ENCODE measurements around the gene RFT1.
"Not testable (repeated sequence)": the region's sequence is repeated elsewhere in the genome, so short reads cannot be mapped to it uniquely, and the experiment has no call there.

The RFT1 gene

DNA sequence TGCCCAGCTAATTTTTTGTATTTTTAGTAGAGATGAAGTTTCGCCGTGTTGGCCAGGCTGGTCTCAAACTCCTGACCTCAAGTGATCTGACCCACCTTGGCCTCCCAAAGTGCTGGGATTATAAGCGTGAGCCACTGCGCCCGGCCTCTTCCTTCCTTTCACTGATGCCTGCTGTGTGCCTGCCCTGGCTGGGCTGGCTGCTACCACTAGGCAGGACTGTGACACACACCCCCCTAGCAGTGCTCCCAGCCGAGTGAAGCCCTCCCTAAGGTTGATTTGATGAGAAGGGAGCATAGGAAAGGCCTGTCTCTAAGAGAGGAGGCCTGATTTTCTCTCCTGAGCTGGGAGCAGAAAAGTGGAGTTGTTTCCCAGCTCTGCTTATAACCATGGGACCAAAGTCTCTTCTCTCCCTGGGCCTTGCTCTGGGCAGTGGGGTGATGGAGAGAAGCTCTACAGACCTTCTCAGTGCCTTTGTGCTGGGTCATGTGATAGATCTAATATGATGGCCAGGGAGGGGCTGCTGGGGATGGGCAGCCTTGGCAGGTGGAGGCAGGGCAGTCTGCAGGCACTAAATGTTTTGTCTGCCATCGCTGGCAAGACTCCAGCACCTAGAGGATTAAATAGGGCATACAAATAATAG is 64.3 kb downstream of the RFT1 start:
- Mint-ChIP-seq H3K9me3 (no peaks in the 10 kb centered on the region), H3K27ac (no peak overlapping the region), H3K4me1 (no peaks in the 10 kb centered on the region), H3K4me3 (no peak overlapping the region), H3K27me3 (peaks cover 20% of the 10 kb centered on the region), H3K36me3 (no peaks in the 10 kb centered on the region)
- ATAC-seq: no peak

DNA sequence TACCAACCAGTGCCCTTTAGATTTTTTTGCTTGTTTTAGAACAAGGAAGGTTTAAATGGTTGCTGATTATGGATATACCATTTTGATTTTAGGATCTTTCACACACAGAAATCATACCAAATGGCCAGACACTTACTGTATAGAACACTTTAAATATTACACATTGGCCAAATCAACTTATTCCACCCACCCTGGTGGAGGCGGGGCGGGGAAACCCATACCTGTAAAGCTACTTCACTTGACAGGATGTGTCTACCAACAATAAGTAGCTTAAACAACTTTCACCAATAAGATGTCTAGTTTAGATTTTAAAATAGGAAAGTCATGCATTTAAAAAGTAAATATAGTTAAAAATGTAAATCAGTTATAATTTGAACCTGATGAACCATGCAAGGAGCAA is 67.3 kb downstream of the RFT1 start:
- Mint-ChIP-seq H3K9me3 (no peaks in the 10 kb centered on the region), H3K4me3 (no peak overlapping the region), H3K27me3 (peaks cover 20% of the 10 kb centered on the region), H3K27ac (no peak overlapping the region), H3K4me1 (no peaks in the 10 kb centered on the region), H3K36me3 (no peaks in the 10 kb centered on the region)
- no peak for ATAC-seq

DNA sequence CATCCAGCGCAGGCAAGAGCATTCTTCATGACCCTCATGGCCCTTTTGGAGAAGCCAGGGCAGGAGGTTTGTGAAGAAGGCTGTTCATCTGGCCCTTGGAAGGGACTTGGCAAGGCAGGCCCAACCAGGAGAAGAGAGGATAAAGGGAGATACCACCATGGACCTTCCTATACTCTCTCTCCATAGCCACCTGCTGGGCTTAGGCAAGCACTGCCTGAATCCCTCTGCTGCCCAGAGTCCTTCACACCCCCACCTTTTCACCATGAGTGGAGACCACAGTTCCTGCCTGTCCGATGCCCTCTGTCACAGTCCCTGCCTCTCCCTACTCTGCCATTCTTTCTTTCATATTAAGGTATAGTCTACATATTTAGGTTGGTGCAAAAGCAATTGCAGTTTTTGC is 73.8 kb downstream of the RFT1 start:
- no peaks in the 10 kb centered on the region for H3K36me3 Mint-ChIP-seq
- H3K27me3 Mint-ChIP-seq: no peaks in the 10 kb centered on the region
- no peaks in the 10 kb centered on the region for H3K9me3 Mint-ChIP-seq
- H3K4me3 Mint-ChIP-seq: no peak overlapping the region
- ATAC-seq: no peak
- no peaks in the 10 kb centered on the region for H3K4me1 Mint-ChIP-seq
- H3K27ac Mint-ChIP-seq: no peak overlapping the region

DNA sequence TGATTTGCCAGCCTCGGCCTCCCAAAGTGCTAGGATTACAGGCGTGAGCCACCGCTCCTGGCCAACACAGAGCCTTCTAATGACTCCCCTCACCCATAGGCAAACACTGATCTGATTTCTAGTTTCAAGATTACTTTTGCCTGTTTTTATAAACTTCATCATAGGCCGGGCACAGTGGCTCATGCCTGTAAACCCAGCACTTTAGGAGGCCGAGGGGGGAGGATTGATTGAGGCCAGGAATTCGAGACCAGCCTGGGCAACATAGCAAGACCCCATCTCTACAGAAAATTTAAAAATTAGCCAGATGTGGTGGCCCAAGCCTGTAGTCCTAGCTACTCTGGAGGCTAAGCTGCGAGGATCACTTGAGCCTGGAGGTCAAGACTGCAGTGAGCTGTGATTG is 76.0 kb downstream of the RFT1 start:
- not testable (repeated sequence) for H3K9me3 Mint-ChIP-seq, H3K4me1 Mint-ChIP-seq, H3K27ac Mint-ChIP-seq, H3K4me3 Mint-ChIP-seq, H3K36me3 Mint-ChIP-seq, ATAC-seq, H3K27me3 Mint-ChIP-seq

DNA sequence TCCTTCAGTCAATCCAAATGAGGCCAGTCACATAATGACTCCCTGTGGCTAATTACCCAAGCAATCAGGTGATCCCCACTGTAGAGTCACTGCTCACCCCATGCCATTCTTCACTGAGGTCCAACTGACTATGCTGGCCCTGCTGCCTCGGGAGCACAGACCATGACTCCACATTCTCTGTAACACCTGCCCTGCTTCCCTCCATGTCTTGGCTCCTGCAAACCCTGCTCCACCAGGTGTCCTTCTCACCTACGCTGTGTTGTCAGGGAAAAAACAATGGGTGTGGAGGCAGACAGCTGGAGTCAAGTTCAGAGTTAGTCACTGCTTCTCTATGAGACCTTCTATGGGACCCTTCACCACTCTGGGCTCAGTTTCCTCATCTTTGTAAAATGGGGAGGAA is 78.3 kb downstream of the RFT1 start:
- H3K4me1 Mint-ChIP-seq: peaks cover 7% of the 10 kb centered on the region
- ATAC-seq: no peak
- H3K36me3 Mint-ChIP-seq: no peaks in the 10 kb centered on the region
- H3K4me3 Mint-ChIP-seq: no peak overlapping the region
- no peaks in the 10 kb centered on the region for H3K27me3 Mint-ChIP-seq
- no peaks in the 10 kb centered on the region for H3K9me3 Mint-ChIP-seq
- H3K27ac Mint-ChIP-seq: no peak overlapping the region

DNA sequence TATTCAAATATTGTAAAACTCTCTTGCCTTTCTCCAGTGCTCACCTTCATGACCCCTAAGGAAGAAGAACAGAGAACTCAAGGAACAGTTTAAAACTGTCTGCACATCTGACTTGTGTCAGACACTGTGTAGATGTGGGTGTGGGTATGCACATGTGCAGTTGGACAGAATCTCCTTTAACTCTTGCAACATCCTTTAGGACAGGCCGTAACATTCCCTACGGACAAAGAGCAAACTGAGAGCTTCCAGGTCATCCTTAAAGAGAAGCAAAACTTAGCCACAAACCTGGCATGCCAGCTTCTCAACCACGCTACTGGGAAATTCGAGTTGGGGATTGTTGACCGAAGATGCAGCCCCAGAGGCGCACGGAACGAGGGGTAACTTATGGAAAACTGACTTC is 80.2 kb downstream of the RFT1 start:
- Mint-ChIP-seq H3K4me1 (peaks cover 10% of the 10 kb centered on the region), H3K27me3 (no peaks in the 10 kb centered on the region), H3K27ac (no peak overlapping the region), H3K4me3 (no peak overlapping the region), H3K36me3 (no peaks in the 10 kb centered on the region), H3K9me3 (no peaks in the 10 kb centered on the region)
- ATAC-seq: no peak

DNA sequence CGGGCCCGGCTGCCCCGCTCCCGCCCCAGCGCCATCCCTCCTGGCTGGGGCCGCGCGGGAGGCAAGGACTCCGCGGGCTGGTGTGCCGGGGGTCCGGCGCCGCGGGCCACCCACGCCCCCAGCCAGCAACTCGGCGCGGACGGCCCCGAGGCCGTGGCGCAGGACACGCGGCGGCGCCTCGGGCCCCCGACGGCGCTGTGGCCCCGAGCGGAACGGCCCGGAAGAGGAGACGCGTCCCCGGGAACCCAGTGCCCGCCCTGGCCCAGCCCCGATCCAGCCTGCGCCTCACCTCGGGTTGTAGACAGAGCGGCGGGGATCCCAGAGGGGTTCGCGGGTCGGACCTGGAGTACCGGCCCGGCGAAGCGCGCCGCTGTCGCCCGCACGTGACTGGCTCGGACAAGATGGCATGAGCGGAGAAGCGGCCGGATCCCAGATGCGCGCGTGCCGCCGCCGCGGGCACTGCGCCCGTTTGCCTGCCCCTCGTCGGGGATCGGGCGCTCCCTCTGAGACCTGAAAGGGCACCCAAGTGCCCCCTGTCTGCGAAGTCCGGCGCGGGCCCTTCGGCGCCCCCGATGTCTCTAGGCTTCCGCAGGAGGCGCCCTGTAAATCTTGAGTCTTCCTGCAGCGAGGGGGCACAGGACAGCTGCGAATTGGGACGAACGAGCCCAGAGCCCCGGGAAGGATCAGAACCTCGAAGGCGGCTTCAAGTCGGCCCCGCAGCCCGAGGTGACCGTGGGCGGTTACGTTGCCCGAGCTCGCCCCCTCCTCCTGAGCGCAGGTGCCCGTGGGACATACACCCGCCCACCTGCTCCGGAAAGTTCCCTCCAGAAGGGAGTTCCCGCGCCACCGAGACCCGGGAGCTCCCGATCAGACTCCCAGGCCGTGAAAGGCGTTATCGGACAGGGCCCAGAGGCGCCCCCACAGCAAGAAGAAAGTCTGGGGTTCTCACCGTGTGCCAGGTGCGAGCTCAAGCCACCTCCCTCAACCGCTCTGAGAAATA is 83.8 kb downstream of the RFT1 start:
- Mint-ChIP-seq H3K27ac (peak overlapping the region; percentile 92), H3K4me3 (peak overlapping the region; percentile 93), H3K9me3 (no peaks in the 10 kb centered on the region), H3K4me1 (peaks cover 35% of the 10 kb centered on the region), H3K36me3 (no peaks in the 10 kb centered on the region), H3K27me3 (no peaks in the 10 kb centered on the region)
- ATAC-seq: peak; percentile 73

DNA sequence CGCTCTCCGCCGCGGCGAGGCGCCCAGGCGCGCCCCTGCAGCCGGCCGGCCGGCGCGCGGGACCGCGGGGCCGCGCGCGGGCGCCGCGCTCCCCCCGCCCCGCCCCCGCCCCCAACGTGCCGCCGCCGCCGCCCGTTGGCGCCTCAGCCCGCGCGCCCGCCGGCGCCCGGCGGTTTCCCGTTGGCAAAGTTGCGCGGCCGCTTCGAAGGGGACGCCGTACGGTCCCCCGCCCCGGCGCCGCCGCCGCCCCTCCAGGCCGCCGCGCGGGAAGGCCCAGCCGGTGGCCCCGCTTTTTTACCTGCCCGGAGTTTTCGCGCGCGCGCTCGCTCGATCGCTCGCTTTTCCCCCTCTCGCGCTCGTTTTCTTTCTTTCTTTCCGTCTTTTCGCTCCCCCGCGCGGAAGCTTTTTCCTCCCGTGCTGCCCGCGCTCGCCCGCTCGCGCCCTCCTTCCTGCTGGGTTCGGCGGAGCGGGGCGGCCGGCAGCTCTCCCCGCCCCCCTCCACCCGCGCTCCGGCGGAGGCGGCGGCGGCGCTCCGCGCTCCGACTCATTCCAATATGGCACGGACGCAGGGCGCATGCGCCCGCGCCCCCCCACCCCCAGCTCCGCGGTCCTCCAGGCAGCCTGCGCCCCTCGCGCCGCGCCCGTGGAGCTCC is 84.6 kb downstream of the RFT1 start, which contains the start of gene SFMBT1:
TSS of gene SFMBT1 (minus strand) at position 556 of the 653 bp plus-strand sequence. CDS start 76,945 bp downstream, outside the sequence.
- Mint-ChIP-seq H3K9me3 (no peaks in the 10 kb centered on the region), H3K36me3 (no peaks in the 10 kb centered on the region), H3K4me3 (peak within 1 kb of the TSS; percentile 97), H3K4me1 (peaks cover 36% of the 10 kb centered on the region), H3K27me3 (no peaks in the 10 kb centered on the region), H3K27ac (peak within 1 kb of the TSS; percentile 95)
- ATAC-seq: peak; percentile 77

DNA sequence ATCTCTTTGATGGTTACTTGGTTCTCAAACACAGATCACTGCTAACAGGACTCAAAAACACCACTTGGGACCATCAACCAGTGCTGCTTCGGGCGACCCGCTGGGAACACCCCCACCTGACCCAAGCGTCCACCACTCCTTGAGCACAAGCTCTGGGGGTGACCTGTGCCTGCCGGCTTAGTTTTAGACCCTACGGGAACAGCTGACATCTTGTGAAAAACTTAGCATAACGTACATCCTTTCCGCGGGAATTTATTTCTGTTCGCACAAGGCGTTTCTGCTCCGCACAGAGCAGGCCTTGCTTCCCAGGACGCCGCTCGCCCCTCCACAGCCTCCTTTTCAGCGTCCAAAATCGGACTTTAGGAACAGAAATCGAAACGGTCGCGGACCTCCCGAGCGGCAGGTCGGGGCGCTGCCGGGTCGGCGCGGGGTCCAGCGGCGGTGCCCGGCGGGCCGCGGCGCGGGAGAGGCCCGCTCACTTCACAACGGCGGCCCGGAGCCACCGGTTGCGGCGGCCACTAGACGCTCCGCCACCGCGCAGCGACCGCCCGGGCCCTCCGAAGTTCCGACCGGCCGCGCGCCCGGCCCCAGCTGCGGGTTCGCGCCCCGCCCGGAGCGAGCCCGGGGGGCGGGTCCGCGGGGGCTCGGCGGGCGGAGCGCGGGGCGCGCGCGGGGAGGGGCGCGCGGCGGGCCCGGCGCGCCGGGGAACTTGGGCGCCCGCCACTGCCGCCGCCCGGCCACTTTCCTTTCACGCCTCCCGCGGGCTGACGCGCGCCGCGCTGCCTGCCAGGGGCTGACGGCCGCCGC is 85.3 kb downstream of the RFT1 start:
- peak; percentile 78 for ATAC-seq
- H3K27me3 Mint-ChIP-seq: no peaks in the 10 kb centered on the region
- H3K4me3 Mint-ChIP-seq: peak overlapping the region; percentile 97
- H3K36me3 Mint-ChIP-seq: no peaks in the 10 kb centered on the region
- H3K27ac Mint-ChIP-seq: peak overlapping the region; percentile 95
- no peaks in the 10 kb centered on the region for H3K9me3 Mint-ChIP-seq
- peaks cover 44% of the 10 kb centered on the region for H3K4me1 Mint-ChIP-seq

DNA sequence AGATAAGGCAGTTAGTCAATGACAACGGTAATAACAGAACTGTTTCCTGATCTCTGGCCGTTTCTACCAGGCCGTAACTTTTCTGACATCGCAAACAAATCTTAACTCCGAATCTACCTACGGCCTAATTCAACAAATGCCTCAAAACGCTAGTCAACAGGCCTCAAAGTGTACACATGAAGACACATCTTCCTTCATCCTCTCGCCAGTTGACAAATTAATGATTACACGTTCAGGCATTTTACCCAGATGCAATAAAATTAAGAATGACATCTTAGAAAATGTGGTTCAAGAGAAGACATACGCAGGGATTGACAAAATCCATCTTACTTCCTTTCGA is 85.9 kb downstream of the RFT1 start:
- Mint-ChIP-seq H3K27ac (peak overlapping the region; percentile 95), H3K4me3 (peak overlapping the region; percentile 97), H3K27me3 (no peaks in the 10 kb centered on the region), H3K9me3 (no peaks in the 10 kb centered on the region), H3K36me3 (no peaks in the 10 kb centered on the region), H3K4me1 (peaks cover 50% of the 10 kb centered on the region)
- no peak for ATAC-seq

DNA sequence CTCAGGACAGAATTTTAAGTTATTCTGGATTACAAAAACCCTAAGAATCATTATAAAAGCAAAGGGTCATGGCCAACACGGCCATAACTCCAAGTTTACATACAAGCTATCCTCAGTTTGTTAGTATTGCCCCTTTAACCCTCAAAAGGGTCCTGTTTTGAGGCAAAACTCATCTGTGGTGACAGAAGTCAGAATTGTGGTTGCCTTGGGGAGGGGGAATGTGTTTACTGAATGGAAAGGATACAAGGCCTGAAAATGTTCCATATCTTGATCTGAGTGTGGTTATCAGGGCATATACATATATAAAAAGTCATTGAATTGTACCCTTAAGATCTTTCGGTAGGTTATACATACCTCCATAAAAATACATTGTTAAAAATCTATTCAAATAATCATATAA is 86.5 kb downstream of the RFT1 start:
- H3K36me3 Mint-ChIP-seq: no peaks in the 10 kb centered on the region
- peaks cover 56% of the 10 kb centered on the region for H3K4me1 Mint-ChIP-seq
- no peaks in the 10 kb centered on the region for H3K9me3 Mint-ChIP-seq
- no peak overlapping the region for H3K4me3 Mint-ChIP-seq
- H3K27me3 Mint-ChIP-seq: no peaks in the 10 kb centered on the region
- peak overlapping the region; percentile 95 for H3K27ac Mint-ChIP-seq
- no peak for ATAC-seq

DNA sequence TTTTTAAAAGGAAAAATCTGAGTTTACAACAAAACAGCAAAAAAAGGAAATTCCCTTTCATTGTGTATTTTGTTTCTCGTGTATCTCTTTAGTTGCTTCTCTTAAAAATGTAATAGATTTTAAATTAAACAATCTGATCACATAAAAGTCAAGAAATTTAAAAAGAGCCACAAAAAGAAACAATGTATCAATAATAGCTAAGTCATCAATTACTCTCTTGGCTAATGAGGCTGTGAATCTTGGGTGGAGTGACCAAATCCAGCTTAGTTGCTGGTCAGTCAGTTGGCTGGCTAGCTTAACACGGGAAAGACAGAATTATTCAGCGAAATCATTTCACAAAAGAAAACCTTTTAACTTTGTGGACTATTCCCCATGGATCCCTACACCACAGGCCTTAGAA is 87.6 kb downstream of the RFT1 start:
- ATAC-seq: no peak
- Mint-ChIP-seq H3K9me3 (no peaks in the 10 kb centered on the region), H3K4me1 (peaks cover 63% of the 10 kb centered on the region), H3K4me3 (no peak overlapping the region), H3K27me3 (no peaks in the 10 kb centered on the region), H3K36me3 (no peaks in the 10 kb centered on the region), H3K27ac (peak overlapping the region; percentile 95)

DNA sequence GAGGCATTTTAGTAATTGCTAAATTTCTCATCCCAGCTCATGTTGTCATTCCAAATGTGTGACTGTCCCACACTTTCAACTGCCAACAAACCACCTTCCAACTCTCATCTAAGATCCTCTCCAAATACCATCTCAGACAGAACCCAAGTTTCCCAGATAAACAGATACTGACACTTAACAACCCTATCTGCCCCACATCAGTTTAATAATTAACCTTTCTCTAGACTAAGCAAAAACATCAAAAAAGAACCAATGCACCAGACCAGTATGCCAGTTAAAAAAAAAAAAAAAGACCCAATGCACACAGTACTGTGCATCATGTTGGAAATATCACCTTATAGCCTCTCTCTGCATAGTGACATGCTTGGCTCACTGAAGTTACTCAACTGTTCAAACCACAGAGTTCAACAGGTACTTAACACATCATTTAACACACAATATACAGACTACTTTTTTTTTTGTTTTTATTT is 89.8 kb downstream of the RFT1 start:
- ATAC-seq: no peak

DNA sequence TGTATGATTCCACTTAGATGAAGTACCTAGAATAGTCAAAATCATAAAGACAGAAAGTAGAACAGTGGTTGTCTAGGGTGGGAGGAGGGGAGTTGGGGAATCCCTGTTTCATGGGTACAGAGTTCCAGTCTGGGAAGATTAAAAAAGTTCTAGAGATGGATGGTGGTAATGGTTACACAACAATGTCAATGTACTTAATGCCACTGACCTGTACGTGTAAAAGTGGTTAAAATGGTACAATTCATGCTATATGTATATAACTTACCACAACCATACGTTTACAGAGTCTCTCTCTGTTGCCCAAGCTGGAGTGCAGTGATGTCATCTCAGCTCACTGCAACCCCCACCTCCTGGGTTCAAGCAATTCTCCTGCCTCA is 90.9 kb downstream of the RFT1 start:
- Mint-ChIP-seq H3K4me3 (no peak overlapping the region), H3K9me3 (no peaks in the 10 kb centered on the region), H3K27ac (no peak overlapping the region), H3K27me3 (no peaks in the 10 kb centered on the region), H3K4me1 (peaks cover 62% of the 10 kb centered on the region), H3K36me3 (no peaks in the 10 kb centered on the region)
- no peak for ATAC-seq

More for the DNA sequence above, 89.8 kb downstream of the RFT1 start:
- Mint-ChIP-seq H3K27me3 (no peaks in the 10 kb centered on the region), H3K27ac (peak overlapping the region; percentile 33), H3K4me3 (no peak overlapping the region), H3K36me3 (no peaks in the 10 kb centered on the region), H3K9me3 (no peaks in the 10 kb centered on the region), H3K4me1 (peaks cover 67% of the 10 kb centered on the region)

Data from stimulated activated memory B cell treated with anti-CD40 and anti-IgM and Interleukin-4, amounts not matched to agents 10 μg/mL and 1 μg/mL and 100 μg/mL, for 72 hours (primary cell).